Peyer's patch (tissue), 4 donors: Measurements from ENCODE around the gene DNAJC17.

Experiments used
- CTCF ChIP-seq, 6 experiments: fragments of 450-650 bp in 4 of 6; fragments of 200-600 bp in 2 of 6; sonication (generic) in 1 of 6; IDR thresholded peaks; one replicate each; pipeline ENCODE4 v1.5.1; 2017 to 2019; ENCODE audit warnings: antibody characterized with exemption in 6 of 6, mild to moderate bottlenecking in 3 of 6, moderate library complexity in 1 of 6
- POLR2A ChIP-seq, 2 donors: fragments of 450-650 bp; IDR thresholded peaks; one replicate each; pipeline ENCODE4 v1.5.1; 2017; ENCODE audit warnings: antibody characterized with exemption in 2 of 2, mild to moderate bottlenecking in 2 of 2, moderate library complexity in 2 of 2

GRCh38 chr15:40796512-40796911 lies 10.8 kb downstream of the DNAJC17 start:
- TF ChIP-seq CTCF (IDR thresholded peaks at IDR 0.05) (no peak), POLR2A (IDR thresholded peaks at IDR 0.05) (no peak)
